HepG2 (cell line): ENCODE results near the gene DHX32. TPM values are rescaled to one million over a fixed set of nuclear protein-coding genes. Genes with fewer than 3 reads are reported as not detected.

ENCODE experiments used
- AHR ChIP-seq: IDR thresholded peaks from 2 replicates; pipeline ENCODE4 v1.6.1; 2018; ENCODE audit warnings: missing genetic modification reagents, missing compliant biosample characterization
- ATM ChIP-seq: fragments of 450-650 bp; IDR thresholded peaks from 2 replicates; pipeline ENCODE4 v1.7.1; 2017; ENCODE audit warnings: mild to moderate bottlenecking, borderline replicate concordance
- CSRNP1 ChIP-seq: sonication (generic); formaldehyde crosslinking; IDR thresholded peaks from 2 replicates; pipeline ENCODE4 v1.8.1; 2023; ENCODE audit warnings: mild to moderate bottlenecking, missing genetic modification reagents
- ELF3 ChIP-seq: IDR thresholded peaks from 2 replicates; pipeline ENCODE4 v1.6.1; 2016; ENCODE audit warnings: missing genetic modification reagents, missing compliant biosample characterization
- MIXL1 ChIP-seq: IDR thresholded peaks from 2 replicates; pipeline ENCODE4 v1.6.1; 2016
- MLX ChIP-seq: IDR thresholded peaks from 2 replicates; pipeline ENCODE4 v1.6.1; 2016
- PRDM15 ChIP-seq: sonication (generic); formaldehyde crosslinking; IDR thresholded peaks from 2 replicates; pipeline ENCODE4 v1.4.0; 2020; ENCODE audit warnings: missing genetic modification reagents
- RFX5 ChIP-seq: IDR thresholded peaks from 2 replicates; pipeline ENCODE4 v1.6.1; 2011; ENCODE audit warnings: low read depth, low read length, improper control_type of control experiment
- SMAD3 ChIP-seq: sonication (generic); formaldehyde crosslinking; IDR thresholded peaks from 2 replicates; pipeline ENCODE4 v1.4.0; 2020; ENCODE audit warnings: missing genetic modification reagents
- SMARCE1 ChIP-seq: fragments of 450-650 bp; IDR thresholded peaks from 2 replicates; pipeline ENCODE4 v1.6.1; 2017; ENCODE audit warnings: borderline replicate concordance
- SMYD3 ChIP-seq: sonication (generic); formaldehyde crosslinking; IDR thresholded peaks from 2 replicates; pipeline ENCODE4 v1.8.1; 2023; ENCODE audit warnings: mild to moderate bottlenecking, missing genetic modification reagents
- SRSF1 ChIP-seq: fragments of 200-400 bp; formaldehyde crosslinking; optimal IDR thresholded peaks from 2 replicates; pipeline ENCODE3; 2017; ENCODE audit warnings: mild to moderate bottlenecking, low read depth, low read length, moderate library complexity
- ZEB1 ChIP-seq: IDR thresholded peaks from 2 replicates; pipeline ENCODE4 v1.6.1; 2012; ENCODE audit warnings: mild to moderate bottlenecking, low read depth, inconsistent platforms; ENCODE audit not compliant: insufficient replicate concordance
- ZNF317 ChIP-seq: sonication (generic); formaldehyde crosslinking; IDR thresholded peaks from 2 replicates; pipeline ENCODE4 v1.5.0; 2020; ENCODE audit warnings: mild to moderate bottlenecking, missing genetic modification reagents
- ZNF451 ChIP-seq: sonication (generic); formaldehyde crosslinking; IDR thresholded peaks from 2 replicates; pipeline ENCODE4 v1.5.0; 2020; ENCODE audit warnings: mild to moderate bottlenecking, missing genetic modification reagents
- ZNF558 ChIP-seq: sonication (generic); formaldehyde crosslinking; IDR thresholded peaks from 2 replicates; pipeline ENCODE4 v1.9.0; 2022; ENCODE audit warnings: mild to moderate bottlenecking, missing genetic modification reagents, borderline replicate concordance
- ZNF713 ChIP-seq: sonication (generic); formaldehyde crosslinking; IDR thresholded peaks from 2 replicates; pipeline ENCODE4 v1.4.0; 2020; ENCODE audit warnings: mild to moderate bottlenecking, missing genetic modification reagents
- ZNF747 ChIP-seq: sonication (generic); formaldehyde crosslinking; IDR thresholded peaks from 2 replicates; pipeline ENCODE4 v1.8.1; 2023; ENCODE audit warnings: missing genetic modification reagents, mild to moderate bottlenecking, borderline replicate concordance
- ZNF839 ChIP-seq: sonication (generic); formaldehyde crosslinking; IDR thresholded peaks from 2 replicates; pipeline ENCODE4 v1.4.0; 2020; ENCODE audit warnings: missing genetic modification reagents, mild to moderate bottlenecking, borderline replicate concordance
- polyA plus RNA-seq, 8 experiments: library from polyadenylated mRNA; depleted of rRNA in 3 of 8; stranded (reverse) in 7 of 8; unstranded in 1 of 8; fragments of >200 nt; fragmentation: Illumina TruSeq in 4 of 8; extraction: Trizol in 4 of 8; gene quantifications; 2 replicates each; pipeline versions ENCODE4 v1.2.1 to v1.2.3, GENCODE V29; 2011 to 2016; ENCODE audit warnings: low read depth in 4 of 8, missing spikeins in 1 of 8, mixed read lengths in 1 of 8; ENCODE audit not compliant: insufficient read depth in 1 of 8
- total RNA-seq, 5 experiments: library from RNA; depleted of rRNA; stranded (reverse); fragments of >200 nt; fragmentation: Illumina TruSeq; extraction: Trizol; gene quantifications; 2 replicates each; pipeline ENCODE4 v1.2.3, GENCODE V29; 2016; ENCODE audit warnings: low read depth in 1 of 5
- TF ChIP-seq, protein P1 (sequence below): IDR thresholded peaks from 2 replicates; pipeline ENCODE4 v1.6.1; 2016; ENCODE audit warnings: low read depth, control low read depth
- TF ChIP-seq, protein P2 (sequence below): sonication (generic); formaldehyde crosslinking; IDR thresholded peaks from 2 replicates; pipeline ENCODE4 v1.4.0; 2020; ENCODE audit warnings: missing genetic modification reagents
- TF ChIP-seq, protein P3 (sequence below): sonication (generic); formaldehyde crosslinking; IDR thresholded peaks from 2 replicates; pipeline ENCODE4 v1.5.0; 2020; ENCODE audit warnings: mild to moderate bottlenecking, low read depth, missing genetic modification reagents, borderline replicate concordance

DHX32 gene
- total and polyA plus RNA-seq, 2 of the 13 experiments (the other 11 are each of a cell fraction or from before 2014, with no cell fraction given): 15.5 to 16.5 TPM

- TF ChIP-seq, protein P1, sequence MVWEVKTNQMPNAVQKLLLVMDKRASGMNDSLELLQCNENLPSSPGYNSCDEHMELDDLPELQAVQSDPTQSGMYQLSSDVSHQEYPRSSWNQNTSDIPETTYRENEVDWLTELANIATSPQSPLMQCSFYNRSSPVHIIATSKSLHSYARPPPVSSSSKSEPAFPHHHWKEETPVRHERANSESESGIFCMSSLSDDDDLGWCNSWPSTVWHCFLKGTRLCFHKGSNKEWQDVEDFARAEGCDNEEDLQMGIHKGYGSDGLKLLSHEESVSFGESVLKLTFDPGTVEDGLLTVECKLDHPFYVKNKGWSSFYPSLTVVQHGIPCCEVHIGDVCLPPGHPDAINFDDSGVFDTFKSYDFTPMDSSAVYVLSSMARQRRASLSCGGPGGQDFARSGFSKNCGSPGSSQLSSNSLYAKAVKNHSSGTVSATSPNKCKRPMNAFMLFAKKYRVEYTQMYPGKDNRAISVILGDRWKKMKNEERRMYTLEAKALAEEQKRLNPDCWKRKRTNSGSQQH: no peak
- TF ChIP-seq SMARCE1: no peak
- TF ChIP-seq, protein P2, sequence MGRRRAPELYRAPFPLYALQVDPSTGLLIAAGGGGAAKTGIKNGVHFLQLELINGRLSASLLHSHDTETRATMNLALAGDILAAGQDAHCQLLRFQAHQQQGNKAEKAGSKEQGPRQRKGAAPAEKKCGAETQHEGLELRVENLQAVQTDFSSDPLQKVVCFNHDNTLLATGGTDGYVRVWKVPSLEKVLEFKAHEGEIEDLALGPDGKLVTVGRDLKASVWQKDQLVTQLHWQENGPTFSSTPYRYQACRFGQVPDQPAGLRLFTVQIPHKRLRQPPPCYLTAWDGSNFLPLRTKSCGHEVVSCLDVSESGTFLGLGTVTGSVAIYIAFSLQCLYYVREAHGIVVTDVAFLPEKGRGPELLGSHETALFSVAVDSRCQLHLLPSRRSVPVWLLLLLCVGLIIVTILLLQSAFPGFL (CRISPR knock-in tag): no peak
- TF ChIP-seq SRSF1: no peak
- no peak for TF ChIP-seq ZNF747 (CRISPR knock-in tag)
- no peak for TF ChIP-seq AHR (CRISPR knock-in tag)
- TF ChIP-seq ZNF713 (CRISPR knock-in tag): no peak
- no peak for TF ChIP-seq ZEB1
- TF ChIP-seq RFX5: no peak
- TF ChIP-seq SMYD3 (CRISPR knock-in tag): no peak
- no peak for TF ChIP-seq ZNF451 (CRISPR knock-in tag)
- TF ChIP-seq MIXL1 (CRISPR knock-in tag): 0 out of 2 replicates have a peak, but pooled peaks have one; percentile 29
- TF ChIP-seq CSRNP1 (CRISPR knock-in tag): no peak
- TF ChIP-seq ZNF317 (CRISPR knock-in tag): no peak
- TF ChIP-seq, protein P3, sequence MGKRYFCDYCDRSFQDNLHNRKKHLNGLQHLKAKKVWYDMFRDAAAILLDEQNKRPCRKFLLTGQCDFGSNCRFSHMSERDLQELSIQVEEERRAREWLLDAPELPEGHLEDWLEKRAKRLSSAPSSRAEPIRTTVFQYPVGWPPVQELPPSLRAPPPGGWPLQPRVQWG (CRISPR knock-in tag): no peak
- no peak for TF ChIP-seq ZNF839 (CRISPR knock-in tag)
- TF ChIP-seq ELF3 (CRISPR knock-in tag): 0 out of 2 replicates have a peak, but pooled peaks have one; percentile 9
- no peak for TF ChIP-seq MLX (CRISPR knock-in tag)
- TF ChIP-seq ATM: no peak
- TF ChIP-seq ZNF558 (CRISPR knock-in tag): no peak
- TF ChIP-seq SMAD3 (CRISPR knock-in tag): no peak
- TF ChIP-seq PRDM15 (CRISPR knock-in tag): no peak
Measured at GRCh38 chr10:125868372-125868975, 12.6 kb downstream of the DHX32 start (continued).
